ENCODE results near the gene HYCC1.

DNA sequence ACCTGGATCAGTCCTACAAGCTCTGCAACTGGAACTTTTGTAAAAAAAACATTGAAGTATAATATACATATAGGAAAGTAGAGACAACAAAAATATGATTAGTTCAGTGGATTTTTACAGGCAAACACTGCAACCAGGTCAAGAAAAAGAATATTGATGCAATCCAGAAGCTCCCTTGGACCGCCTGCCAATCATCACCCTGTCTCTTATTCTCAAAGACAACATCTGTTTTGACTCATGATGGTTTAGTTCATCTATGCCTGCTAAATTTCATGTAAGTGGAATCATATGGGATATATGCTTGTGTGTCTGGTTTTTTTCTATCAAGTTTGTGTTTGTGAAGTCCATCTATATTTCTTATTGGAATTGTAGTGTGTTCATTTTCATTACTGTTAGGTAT is 7.7 kb upstream of the HYCC1 start:
- TF ChIP-seq, protein P1, sequence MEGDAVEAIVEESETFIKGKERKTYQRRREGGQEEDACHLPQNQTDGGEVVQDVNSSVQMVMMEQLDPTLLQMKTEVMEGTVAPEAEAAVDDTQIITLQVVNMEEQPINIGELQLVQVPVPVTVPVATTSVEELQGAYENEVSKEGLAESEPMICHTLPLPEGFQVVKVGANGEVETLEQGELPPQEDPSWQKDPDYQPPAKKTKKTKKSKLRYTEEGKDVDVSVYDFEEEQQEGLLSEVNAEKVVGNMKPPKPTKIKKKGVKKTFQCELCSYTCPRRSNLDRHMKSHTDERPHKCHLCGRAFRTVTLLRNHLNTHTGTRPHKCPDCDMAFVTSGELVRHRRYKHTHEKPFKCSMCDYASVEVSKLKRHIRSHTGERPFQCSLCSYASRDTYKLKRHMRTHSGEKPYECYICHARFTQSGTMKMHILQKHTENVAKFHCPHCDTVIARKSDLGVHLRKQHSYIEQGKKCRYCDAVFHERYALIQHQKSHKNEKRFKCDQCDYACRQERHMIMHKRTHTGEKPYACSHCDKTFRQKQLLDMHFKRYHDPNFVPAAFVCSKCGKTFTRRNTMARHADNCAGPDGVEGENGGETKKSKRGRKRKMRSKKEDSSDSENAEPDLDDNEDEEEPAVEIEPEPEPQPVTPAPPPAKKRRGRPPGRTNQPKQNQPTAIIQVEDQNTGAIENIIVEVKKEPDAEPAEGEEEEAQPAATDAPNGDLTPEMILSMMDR (IDR thresholded peaks at IDR 0.05): no peak
- TF ChIP-seq EZH2 (IDR thresholded peaks at IDR 0.05; ENCODE audit: borderline replicate concordance, insufficient read depth, low read depth, low read length, poor library complexity, severe bottlenecking): no peak

All from B cell (primary cell).